HCEC 1CT (cell line): ENCODE results near the gene FOXN1.

Experiments used
- DNase-seq: peaks from one replicate; pipeline ENCODE4 v3.0.0-alpha.2; 2017

Gene FOXN1

GRCh38 chr17:28527859-28528258 is 21.7 kb downstream of the FOXN1 start:
- no peak for DNase-seq

DNA sequence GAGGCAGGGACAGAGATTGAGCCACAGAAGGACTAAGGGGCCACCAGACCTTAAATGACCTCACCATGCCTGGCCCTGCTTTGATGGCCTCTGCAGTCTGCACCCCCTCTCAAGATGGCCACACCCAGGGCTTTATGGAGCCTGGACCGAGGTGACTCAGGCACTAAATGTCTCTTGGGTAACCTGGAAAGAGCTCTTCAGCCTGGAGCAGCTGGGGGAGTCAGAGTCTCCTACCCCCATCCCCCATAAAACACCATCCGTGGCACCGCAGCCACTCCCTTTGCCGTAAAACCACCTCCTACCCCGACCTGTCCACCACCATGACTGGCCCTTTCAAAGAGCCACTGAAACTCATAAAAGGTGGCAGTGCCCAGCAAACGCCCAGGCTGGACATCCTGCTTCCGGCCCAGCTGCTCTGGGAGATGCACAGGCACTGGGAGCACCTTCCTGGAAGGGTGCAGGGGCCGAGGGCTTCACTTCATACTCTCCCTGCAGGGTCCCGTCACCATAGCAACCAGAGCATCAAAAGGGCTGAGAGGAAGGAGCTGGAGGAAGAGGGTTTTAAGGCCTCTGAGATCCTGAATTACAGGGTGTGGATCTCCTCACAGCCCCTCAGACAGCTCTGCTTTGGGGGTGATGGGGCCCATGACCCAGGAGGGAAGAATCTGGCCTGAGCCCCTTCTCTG is 22.3 kb downstream of the FOXN1 start:
- DNase-seq: no peak

GRCh38 chr17:28529013-28529400 is 22.9 kb downstream of the FOXN1 start:
- no peak for DNase-seq

DNA sequence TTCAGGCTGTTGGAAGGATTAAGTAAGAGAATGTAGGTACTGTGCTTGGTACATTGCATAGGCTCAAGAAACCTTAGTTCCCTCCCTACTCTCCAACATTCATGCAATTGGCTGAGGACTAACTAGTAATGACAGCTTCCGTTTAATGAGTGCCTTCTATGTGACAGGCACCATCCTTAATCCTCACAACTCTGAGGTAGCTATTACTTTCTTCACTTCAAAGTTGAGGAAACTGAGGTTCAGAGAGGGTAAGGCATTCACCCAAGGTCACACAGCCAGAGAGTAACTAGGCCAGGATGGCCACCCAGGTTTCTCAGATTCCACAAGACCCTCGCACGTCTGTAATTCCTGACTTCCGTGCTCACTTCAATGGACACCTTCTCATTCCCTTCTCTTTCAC is 24.1 kb downstream of the FOXN1 start:
- DNase-seq: no peak

DNA sequence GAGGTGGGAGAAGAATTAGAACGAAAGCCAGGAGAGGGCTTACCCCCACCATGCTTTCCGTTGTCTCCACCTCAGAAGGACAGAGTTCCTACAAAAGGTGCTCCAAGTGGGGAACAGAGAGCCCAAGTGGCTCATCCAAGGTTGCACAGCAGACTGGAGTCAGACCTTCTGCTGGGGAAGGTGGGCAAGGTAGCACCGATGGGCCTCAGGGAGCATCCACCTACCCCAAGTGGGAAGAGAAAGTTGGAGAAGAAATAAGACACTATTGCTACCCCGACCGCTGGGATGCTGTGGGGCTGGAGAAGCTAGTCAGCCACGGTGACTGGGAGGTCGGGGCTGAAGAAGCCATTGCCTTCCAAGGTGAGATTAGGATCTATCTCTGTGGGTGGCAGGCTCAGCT is 24.8 kb downstream of the FOXN1 start:
- DNase-seq: no peak

- DNase-seq: no peak
These were observed 26.2 kb downstream of the FOXN1 start for GRCh38 chr17:28532050-28532960.

DNA sequence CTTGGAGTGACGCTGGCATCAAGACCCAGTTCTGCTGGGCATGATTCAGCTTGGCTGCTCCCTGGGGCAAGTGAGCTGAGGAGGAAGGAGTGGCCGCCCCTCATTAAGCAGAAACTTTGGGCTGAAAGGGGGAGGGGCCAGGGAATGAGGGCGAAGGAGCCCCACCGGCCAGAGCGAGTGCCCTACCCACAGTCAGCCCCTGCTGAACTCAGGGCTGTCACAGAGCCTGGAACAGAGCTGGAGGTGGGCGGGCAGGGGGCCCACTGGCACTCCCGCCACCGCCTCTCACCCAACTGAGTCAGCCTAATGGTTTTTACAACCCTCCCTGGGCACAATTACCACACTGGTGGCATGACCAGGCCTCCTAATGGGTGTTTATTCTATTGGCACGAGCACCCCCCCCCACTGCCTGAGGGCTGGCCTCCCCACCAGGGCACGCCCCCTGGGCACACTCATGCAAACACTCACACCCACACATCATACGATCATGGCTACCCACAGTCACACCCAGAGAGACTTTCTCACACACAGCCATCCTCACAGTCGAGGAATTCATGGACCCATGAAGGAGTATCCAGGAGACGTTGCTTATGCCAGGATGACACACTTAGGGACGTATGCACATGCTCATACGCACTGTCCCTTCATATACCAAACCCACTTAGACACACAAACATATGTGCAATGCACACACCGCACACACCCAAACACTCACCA is 27.1 kb downstream of the FOXN1 start:
- DNase-seq: no peak

DNA sequence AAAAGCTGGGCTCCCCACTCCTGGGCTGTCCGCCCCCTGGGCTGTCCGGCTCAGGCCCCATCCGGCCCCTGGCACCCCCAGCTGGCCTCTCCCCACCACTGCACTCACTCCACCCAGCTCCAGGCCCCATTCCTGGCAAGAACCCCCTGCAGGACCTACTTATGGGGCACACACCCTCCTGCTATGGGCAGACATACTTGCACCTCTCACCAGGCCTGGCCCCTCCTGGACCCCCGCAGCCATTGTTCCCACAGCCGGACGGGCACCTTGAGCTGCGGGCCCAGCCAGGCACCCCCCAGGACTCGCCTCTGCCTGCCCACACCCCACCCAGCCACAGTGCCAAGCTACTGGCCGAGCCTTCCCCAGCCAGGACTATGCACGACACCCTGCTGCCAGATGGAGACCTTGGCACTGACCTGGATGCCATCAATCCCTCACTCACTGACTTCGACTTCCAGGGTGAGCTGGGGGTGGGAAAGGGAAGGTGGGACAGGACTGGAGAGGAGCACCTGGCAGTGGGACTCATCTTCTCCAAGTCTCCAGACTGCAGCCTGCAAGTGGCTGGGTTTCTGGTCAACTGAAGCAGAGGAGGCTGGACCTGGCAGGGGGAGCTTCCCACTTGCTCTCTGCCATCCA is 28.7 kb downstream of the FOXN1 start:
- DNase-seq: no peak

DNA sequence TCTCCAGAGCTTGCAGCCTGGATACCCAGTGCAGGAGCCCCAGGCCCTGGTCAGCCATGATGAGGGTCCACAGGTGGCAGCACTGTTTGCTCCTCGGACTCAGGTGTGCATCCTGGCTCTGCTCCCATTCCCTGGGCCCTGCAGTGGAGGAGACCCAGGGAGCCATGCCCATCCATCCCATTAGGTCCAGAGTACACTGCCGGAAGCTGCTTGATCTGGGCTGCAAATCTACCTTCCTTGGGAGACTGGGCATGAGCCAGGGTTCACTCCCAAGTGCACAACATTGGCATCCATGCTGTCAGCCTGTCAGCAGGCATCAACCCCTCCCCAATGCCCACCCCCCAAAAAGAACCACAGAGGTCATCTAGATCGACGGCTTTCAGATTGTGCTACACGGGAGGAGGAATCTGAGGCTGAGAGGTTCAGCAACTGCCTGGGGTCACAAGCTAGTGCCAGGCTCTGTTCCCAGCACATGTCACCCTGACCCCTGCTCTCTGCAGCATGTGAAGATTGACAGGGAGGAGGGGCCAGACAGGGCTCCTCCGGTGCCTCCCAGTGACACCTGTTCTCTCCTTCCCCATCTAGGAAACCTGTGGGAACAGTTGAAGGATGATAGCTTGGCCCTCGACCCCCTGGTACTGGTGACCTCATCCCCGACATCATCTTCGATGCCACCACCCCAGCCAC is 30.5 kb downstream of the FOXN1 start:
- no peak for DNase-seq

- DNase-seq: no peak
These were observed 31.1 kb downstream of the FOXN1 start for GRCh38 chr17:28537219-28537610.

- no peak for DNase-seq
These were observed 32.2 kb downstream of the FOXN1 start for GRCh38 chr17:28538296-28538895.

GRCh38 chr17:28540231-28540630 is 34.1 kb downstream of the FOXN1 start:
- no peak for DNase-seq

DNA sequence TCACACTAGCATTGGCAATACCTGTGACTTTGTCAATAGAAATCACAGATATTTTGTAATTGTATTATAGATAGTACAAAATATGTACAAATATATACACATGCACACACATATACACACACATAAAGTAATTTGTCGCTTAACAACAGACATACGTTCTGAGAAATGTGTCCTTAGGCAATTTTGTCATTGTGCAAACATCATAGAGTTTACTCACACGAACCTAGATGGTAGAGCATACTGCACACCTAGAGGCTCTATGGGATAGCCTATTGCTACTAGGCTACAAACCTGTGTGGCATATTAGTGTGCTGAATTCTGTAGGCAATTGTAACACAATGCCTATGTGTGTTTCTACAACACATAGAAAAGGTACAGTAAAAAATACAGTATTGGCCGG is 35.3 kb downstream of the FOXN1 start:
- DNase-seq: no peak

DNA sequence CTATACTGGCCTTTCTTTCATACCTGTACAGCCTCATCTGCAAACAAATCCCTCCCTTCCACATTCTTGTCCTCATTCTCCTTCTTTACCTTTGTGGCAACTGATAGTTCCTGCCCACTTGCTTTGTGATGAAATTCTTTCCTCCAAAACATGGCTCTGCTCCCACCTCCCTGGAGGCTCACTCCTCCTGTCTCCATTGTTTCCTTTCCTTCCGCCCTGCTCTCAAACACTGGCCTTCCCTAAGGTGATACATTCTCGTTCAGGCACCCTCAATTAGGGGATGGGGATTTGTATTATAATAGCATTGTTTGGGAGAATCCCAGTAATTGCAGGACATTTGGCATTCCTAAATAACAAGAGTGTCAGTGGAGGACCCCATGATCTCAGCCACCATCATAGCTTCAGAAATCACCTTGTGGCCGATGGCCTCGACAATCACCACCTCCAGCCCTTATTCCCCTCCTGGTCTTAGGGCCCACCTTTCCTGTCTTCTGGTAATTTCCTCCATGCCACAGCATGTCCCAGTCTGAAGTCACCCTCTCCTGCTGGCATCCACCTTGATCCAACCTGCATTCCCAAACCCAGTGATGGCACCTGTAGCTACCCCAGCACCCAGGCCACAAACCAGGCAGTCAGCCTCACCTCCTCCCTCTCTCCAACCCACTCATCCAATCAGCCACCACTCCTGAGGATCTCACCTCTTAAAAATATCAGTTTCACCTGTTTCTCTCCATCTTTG is 38.4 kb downstream of the FOXN1 start:
- no peak for DNase-seq

- no peak for DNase-seq
These were observed 39.0 kb downstream of the FOXN1 start for GRCh38 chr17:28545141-28545503.

DNA sequence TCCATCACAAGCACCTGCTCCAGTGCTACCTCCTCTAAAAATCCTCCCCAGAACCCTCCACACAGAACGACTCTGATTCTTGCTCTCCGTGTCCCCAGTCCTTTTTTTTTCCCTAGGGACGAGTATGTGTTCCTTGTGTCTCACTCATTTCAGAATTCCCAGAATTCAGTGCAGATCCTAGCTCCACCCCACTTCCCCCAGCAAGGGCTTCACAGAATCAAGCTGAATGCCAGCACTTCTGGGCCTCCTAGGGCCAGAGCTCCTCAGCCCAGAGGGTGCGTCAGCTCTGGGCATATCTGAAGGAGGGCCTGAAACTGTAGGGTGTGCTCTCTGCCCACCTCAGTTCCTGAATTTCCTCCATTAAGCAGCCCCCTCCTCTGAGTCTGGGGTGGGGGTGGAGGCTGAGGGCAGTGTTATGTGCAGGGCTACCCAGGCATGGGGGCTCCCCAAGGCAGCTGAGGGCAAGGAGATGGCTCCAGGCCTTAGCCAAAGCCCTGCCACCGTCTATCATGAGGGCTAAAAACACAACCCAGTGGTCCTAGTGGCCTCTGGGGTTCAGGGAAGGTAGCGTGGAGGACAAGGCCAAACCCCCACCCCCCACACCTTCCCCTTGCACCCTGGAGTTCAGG is 39.8 kb downstream of the FOXN1 start:
- DNase-seq: no peak

GRCh38 chr17:28547096-28547622 is 41.0 kb downstream of the FOXN1 start:
- DNase-seq: no peak

GRCh38 chr17:28547623-28548416 is 41.7 kb downstream of the FOXN1 start:
- peak; percentile 74 for DNase-seq

DNA sequence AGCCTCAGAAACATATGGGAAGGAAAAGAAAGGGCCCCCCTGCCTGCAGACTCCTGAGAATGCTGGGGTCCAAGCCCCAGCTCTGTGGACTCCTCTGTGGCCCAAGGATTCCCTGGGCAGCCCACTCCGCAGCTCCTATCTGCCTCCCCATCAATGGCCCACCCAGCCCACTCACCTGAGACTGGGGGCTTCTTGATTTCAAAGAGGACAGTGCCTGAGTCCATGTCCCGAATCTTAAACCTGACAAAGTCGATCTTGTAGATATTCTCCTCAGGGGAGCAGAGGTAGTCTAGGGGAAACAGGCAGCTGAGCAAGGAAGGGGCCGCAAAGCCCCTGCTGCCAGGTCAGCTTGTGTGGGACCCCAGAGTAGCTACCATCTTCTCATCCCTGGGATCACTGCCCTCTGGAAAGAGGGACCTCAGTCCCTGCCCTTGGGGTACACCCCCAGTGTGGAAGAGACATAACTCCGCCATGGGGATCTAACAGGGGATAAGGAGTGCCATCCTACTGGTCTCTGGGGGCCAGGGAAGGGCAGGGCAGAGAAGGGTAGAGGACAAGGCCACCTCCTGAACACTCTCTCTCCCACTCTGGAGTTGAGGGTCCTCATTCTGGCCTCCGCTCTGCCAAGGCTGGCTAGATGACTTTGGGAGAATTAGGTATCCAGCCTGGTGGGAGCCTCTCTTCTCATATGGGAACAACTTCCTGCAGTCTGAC is 42.4 kb downstream of the FOXN1 start:
- DNase-seq: no peak
